B cell (primary cell): Measurements from ENCODE around the gene FAM3D. TPM values are rescaled to one million over a fixed set of nuclear protein-coding genes. Genes with fewer than 3 reads are reported as not detected.

ENCODE experiments used
- ATAC-seq: fragments of 200-7000 bp; cut with Tn5 transposase; one replicate; pipeline ENCODE4 v1.10.0; 2021; ENCODE audit warnings: low read depth, mild to moderate bottlenecking, moderate number of reproducible peaks, moderate library complexity
- CTCF ChIA-PET: fragments of 350-600 bp; sonication (Branson Sonifier 250); formaldehyde crosslinking; loops from one replicate; lab custom pipeline; 2021; ENCODE audit warnings: antibody characterized with exemption, inconsistent platforms; lab: Charles Lee
- POLR2A ChIA-PET: fragments of 350-600 bp; sonication (Branson Sonifier 250); formaldehyde crosslinking; loops from one replicate; lab custom pipeline; 2021; ENCODE audit warnings: antibody characterized with exemption; lab: Charles Lee
- DNase-seq: peaks from one replicate; pipeline ENCODE4 v3.0.0; 2013
- H2AFZ ChIP-seq: 2 replicates; pipeline ENCODE4 v1.6.1; 2012; ENCODE audit warnings: mild to moderate bottlenecking, low read depth, low read length; ENCODE audit not compliant: insufficient read depth, poor library complexity, severe bottlenecking
- H3K27ac ChIP-seq, 2 donors: 1 replicate in 1 of 2; 2 replicates in 1 of 2; pipeline ENCODE4 v1.5.1; 2012 to 2013; ENCODE audit warnings: low read length in 2 of 2, mild to moderate bottlenecking in 2 of 2, moderate library complexity in 1 of 2
- H3K27me3 ChIP-seq, 4 experiments: fragments of 200-600 bp in 1 of 4; sonication (generic) in 1 of 4; replicated peaks in 1 of 4; 1 replicate in 2 of 4; 2 replicates in 2 of 4; pipeline versions ENCODE4 v1.6.1 to v1.7.0; 2013 to 2016; ENCODE audit warnings: low read length in 3 of 4, mild to moderate bottlenecking in 2 of 4, mixed read lengths in 1 of 4, moderate library complexity in 1 of 4; ENCODE audit not compliant: insufficient read depth in 4 of 4, control insufficient read depth in 3 of 4; ENCODE audit errors: control extremely low read depth in 1 of 4
- H3K36me3 ChIP-seq, 2 experiments: replicated peaks in 1 of 2; 1 replicate in 1 of 2; 2 replicates in 1 of 2; pipeline versions ENCODE4 v1.6.1 to v1.7.1; 2013; ENCODE audit warnings: low read length in 1 of 2; ENCODE audit not compliant: insufficient read depth in 2 of 2, control insufficient read depth in 1 of 2; ENCODE audit errors: control extremely low read depth in 1 of 2, extremely low read depth in 1 of 2
- H3K4me1 ChIP-seq, 2 donors: fragments of 200-600 bp in 1 of 2; sonication (generic) in 1 of 2; 1 replicate in 1 of 2; 2 replicates in 1 of 2; pipeline versions ENCODE4 v1.5.1 to v1.6.1; 2013 to 2017; ENCODE audit warnings: low read length in 2 of 2; ENCODE audit not compliant: control insufficient read depth in 2 of 2, insufficient read depth in 2 of 2
- H3K4me2 ChIP-seq: replicated peaks from 2 replicates; pipeline ENCODE3; 2012; ENCODE audit warnings: mild to moderate bottlenecking, low read depth, low read length; ENCODE audit not compliant: poor library complexity, severe bottlenecking
- H3K4me3 ChIP-seq, 5 experiments: fragments of 200-600 bp in 1 of 5; sonication (generic) in 1 of 5; 1 replicate in 3 of 5; 2 replicates in 2 of 5; pipeline versions ENCODE4 v1.5.1 to v1.7.0; 2011 to 2016; ENCODE audit warnings: low read length in 4 of 5, mild to moderate bottlenecking in 4 of 5, low read depth in 2 of 5, control low read depth in 1 of 5, moderate library complexity in 1 of 5; ENCODE audit not compliant: insufficient read depth in 1 of 5; ENCODE audit errors: control extremely low read depth in 1 of 5, extremely low read depth in 1 of 5
- H3K79me2 ChIP-seq: fragments of 200-600 bp; sonication (generic); one replicate; pipeline ENCODE4 v1.6.0; 2016; ENCODE audit warnings: low read length; ENCODE audit not compliant: control insufficient read depth, insufficient read depth
- H3K9ac ChIP-seq: fragments of 200-600 bp; sonication (generic); 2 replicates; pipeline ENCODE4 v1.6.1; 2017; ENCODE audit warnings: mild to moderate bottlenecking, low read length, moderate library complexity
- H3K9me3 ChIP-seq, 3 donors: one replicate each; pipeline versions ENCODE4 v1.6.1 to v1.7.1; 2013; ENCODE audit warnings: low read length in 2 of 3; ENCODE audit not compliant: control insufficient read depth in 2 of 3, insufficient read depth in 1 of 3; ENCODE audit errors: control extremely low read depth in 1 of 3
- H4K20me1 ChIP-seq: 2 replicates; pipeline ENCODE4 v1.6.0; 2012; ENCODE audit warnings: mild to moderate bottlenecking, low read length; ENCODE audit not compliant: insufficient read depth, control insufficient read depth, poor library complexity, severe bottlenecking
- H3K27ac Mint-ChIP-seq: one replicate; pipeline ENCODE4 v1.8.0; 2021; ENCODE audit warnings: mixed read lengths
- H3K27me3 Mint-ChIP-seq: one replicate; pipeline ENCODE4 v1.8.0; 2021; ENCODE audit warnings: mixed read lengths
- H3K4me1 Mint-ChIP-seq: one replicate; pipeline ENCODE4 v1.8.0; 2021; ENCODE audit warnings: mixed read lengths
- H3K4me3 Mint-ChIP-seq: one replicate; pipeline ENCODE4 v1.8.0; 2021; ENCODE audit warnings: mixed read lengths
- H3K9me3 Mint-ChIP-seq: one replicate; pipeline ENCODE4 v1.8.0; 2022; ENCODE audit warnings: mixed read lengths; ENCODE audit not compliant: insufficient read depth
- EZH2 ChIP-seq: IDR thresholded peaks from 2 replicates; pipeline ENCODE4 v1.6.1; 2012; ENCODE audit warnings: borderline replicate concordance, low read depth, mild to moderate bottlenecking, moderate library complexity, low read length; ENCODE audit not compliant: insufficient read depth, poor library complexity, severe bottlenecking
- WGBS: methylation state at CpG from one replicate; pipeline ENCODE4 v1.1.5; 2013; ENCODE audit warnings: missing lambda C conversion rate; ENCODE audit not compliant: insufficient coverage; 5-methylcytosine and 5-hydroxymethylcytosine counted together
- intact Hi-C: fragments of 100-400 bp; cut with micrococcal nuclease; formaldehyde crosslinking; loops from one replicate; pipeline ENCODE4 v1.10.0; 2022
- polyA plus RNA-seq: library from polyadenylated mRNA; depleted of rRNA; stranded (reverse); fragments of >200 nt; gene quantifications from 2 replicates; pipeline ENCODE4 v1.2.3, GENCODE V29; 2012
- total RNA-seq, 2 donors: library from RNA; stranded (reverse); fragments of 120-200 nt in 1 of 2; gene quantifications; 1 replicate in 1 of 2; 2 replicates in 1 of 2; pipeline versions ENCODE4 v1.2.3 to v1.2.4, GENCODE V29; 2013 to 2022
- TF ChIP-seq, protein P1 (sequence below): fragments of 200-600 bp; IDR thresholded peaks from one replicate; pipeline ENCODE4 v1.8.0; 2022; ENCODE audit warnings: antibody characterized with exemption, mild to moderate bottlenecking

Gene FAM3D
- total and polyA plus RNA-seq, 2 donors (not counting 1 experiment from before 2014, with no cell fraction given), result not detected

DNA sequence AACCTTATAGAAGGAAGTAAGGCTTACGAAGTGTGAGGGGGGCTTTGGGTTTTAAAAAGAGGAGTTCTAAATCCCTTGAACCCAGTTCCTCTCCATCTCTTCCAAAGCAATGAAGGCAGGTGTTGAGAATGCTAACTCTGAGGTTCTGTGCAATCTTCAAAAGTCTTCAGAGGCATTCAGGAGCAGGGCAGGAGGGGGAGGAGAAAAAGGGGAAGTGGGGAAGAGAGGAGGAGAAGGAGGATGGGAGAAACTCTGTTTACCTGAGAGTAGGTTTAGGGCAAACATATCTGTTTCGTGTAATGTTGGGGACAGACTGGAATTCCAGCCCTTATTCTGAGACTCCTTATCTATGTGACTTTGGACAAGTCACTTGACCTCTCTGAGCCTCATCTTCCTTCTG is 36.9 kb downstream of the FAM3D start:
- Histone ChIP-seq H3K27me3 (peaks cover 0 to 19% (median 0%) of the 10 kb centered on the region in 4 experiments), H3K9ac (no peak overlapping the region), H3K4me3 (no peak overlapping the region), H4K20me1 (no peaks in the 10 kb centered on the region), H3K4me1 (peaks cover 0 to 5% of the 10 kb centered on the region in 2 donors), H3K36me3 (no peaks in the 10 kb centered on the region), H3K9me3 (no peaks in the 10 kb centered on the region), H3K79me2 (no peaks in the 10 kb centered on the region), H3K27ac (no peak overlapping the region), H3K4me2 (no peak overlapping the region), H2AFZ (peak overlapping the region; percentile 34)
- TF ChIP-seq, protein P1, sequence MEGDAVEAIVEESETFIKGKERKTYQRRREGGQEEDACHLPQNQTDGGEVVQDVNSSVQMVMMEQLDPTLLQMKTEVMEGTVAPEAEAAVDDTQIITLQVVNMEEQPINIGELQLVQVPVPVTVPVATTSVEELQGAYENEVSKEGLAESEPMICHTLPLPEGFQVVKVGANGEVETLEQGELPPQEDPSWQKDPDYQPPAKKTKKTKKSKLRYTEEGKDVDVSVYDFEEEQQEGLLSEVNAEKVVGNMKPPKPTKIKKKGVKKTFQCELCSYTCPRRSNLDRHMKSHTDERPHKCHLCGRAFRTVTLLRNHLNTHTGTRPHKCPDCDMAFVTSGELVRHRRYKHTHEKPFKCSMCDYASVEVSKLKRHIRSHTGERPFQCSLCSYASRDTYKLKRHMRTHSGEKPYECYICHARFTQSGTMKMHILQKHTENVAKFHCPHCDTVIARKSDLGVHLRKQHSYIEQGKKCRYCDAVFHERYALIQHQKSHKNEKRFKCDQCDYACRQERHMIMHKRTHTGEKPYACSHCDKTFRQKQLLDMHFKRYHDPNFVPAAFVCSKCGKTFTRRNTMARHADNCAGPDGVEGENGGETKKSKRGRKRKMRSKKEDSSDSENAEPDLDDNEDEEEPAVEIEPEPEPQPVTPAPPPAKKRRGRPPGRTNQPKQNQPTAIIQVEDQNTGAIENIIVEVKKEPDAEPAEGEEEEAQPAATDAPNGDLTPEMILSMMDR, result no peak
- no peak for TF ChIP-seq EZH2
- ChIA-PET CTCF (interaction anchor here (0.8 to 4.4 kb wide), 26 partner anchors 9 to 742 kb away, joined by 3 to 85 read pairs (median 4); partner anchors contain the start of genes ABHD6, HTD2 and RPP14), POLR2A (interaction anchor here (0.6 to 0.8 kb wide), 2 partner anchors 323 to 1398 kb away, joined by 3 read pairs; partner anchors contain the start of genes HTD2 and RPP14)
- Mint-ChIP-seq H3K27me3 (peaks cover 18% of the 10 kb centered on the region), H3K9me3 (no peaks in the 10 kb centered on the region), H3K27ac (no peak overlapping the region), H3K4me1 (no peaks in the 10 kb centered on the region), H3K4me3 (no peak overlapping the region)
- no peak for DNase-seq
- ATAC-seq, result no peak
- intact Hi-C loops, result loop anchor here (1.0 to 5.0 kb wide), 4 partner anchors 61 to 442 kb away; no protein-coding TSS in a partner anchor
- WGBS, result no CpG with 5 or more reads among the region's 2 CpGs

DNA sequence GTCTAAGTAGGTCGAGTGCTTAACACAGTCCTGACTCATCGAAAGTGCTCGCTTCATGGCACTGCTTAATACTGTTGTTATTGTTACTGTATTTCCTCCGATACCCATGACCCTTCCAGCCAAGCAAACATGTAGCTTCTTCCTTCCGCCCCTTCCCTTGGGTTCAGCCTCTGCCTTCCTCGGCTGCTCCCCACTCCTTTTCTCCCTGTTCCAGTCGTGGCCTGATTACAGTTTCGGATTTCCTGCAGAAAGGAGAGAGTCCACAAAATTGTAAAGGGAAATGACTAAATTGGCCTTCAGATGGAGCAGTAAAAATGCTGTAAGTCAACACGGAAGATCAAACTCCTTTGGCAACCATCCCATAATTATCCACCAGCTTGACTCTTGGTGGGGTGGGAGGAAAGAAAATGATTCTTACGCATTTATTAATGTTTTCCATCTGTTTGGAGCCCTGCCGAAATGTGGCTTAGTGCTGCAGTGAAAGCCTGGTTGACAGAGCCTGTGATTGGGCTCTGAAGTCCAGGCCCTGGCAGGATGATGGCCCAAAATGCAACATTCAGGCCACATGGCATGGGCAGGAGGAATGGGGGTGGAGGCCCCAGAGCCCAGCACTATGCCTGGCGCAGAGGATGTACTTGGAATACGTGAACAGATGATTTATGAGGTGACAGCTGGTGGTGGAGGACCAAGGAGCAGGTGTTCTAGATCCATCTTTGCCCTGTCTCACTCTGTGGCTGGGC is 37.6 kb downstream of the FAM3D start:
- intact Hi-C loops, result no loop called here
- 100% methylated on average over 2 of the region's 13 CpGs for WGBS
- ATAC-seq, result no peak

More for the DNA sequence above, 37.6 kb downstream of the FAM3D start:
- Histone ChIP-seq H3K27me3 (peaks cover 0 to 12% (median 0%) of the 10 kb centered on the region in 4 experiments), H3K9me3 (no peaks in the 10 kb centered on the region), H3K4me2 (no peak overlapping the region), H3K4me1 (peaks cover 0 to 5% of the 10 kb centered on the region in 2 donors), H4K20me1 (no peaks in the 10 kb centered on the region), H3K4me3 (no peak overlapping the region), H2AFZ (no peak overlapping the region), H3K27ac (no peak overlapping the region), H3K79me2 (no peaks in the 10 kb centered on the region), H3K36me3 (no peaks in the 10 kb centered on the region), H3K9ac (no peak overlapping the region)
- no peak for DNase-seq
- H3K27me3 Mint-ChIP-seq, result peaks cover 20% of the 10 kb centered on the region
- H3K4me1 Mint-ChIP-seq, result no peaks in the 10 kb centered on the region
- no peaks in the 10 kb centered on the region for H3K9me3 Mint-ChIP-seq
- no peak overlapping the region for H3K27ac Mint-ChIP-seq
- CTCF ChIA-PET, result interaction anchor here (0.9 to 3.9 kb wide), 6 partner anchors 12 to 451 kb away, joined by 3 to 25 read pairs (median 11); partner anchors contain the start of genes HTD2 and RPP14
- POLR2A ChIA-PET, result no interaction called here
- H3K4me3 Mint-ChIP-seq, result no peak overlapping the region
- no peak for TF ChIP-seq EZH2
- TF ChIP-seq, protein P1, result no peak
